ENCODE data around the gene ZNF414. TPM values are rescaled to one million over a fixed set of nuclear protein-coding genes. Genes with fewer than 3 reads are reported as not detected.

Gene ZNF414
- total and polyA plus RNA-seq, 2 donors from 2014 or later: 20.4 to 29.6 TPM

- H3K27ac ChIP-seq (ENCODE audit: low read depth in 2 of 2, low read length in 2 of 2): no peak overlapping the region
- H3K4me1 ChIP-seq (ENCODE audit: control insufficient read depth in 2 of 3, insufficient read depth in 2 of 3, low read depth in 1 of 3, low read length in 3 of 3): peaks cover 0 to under 1% (median 0%) of the 10 kb centered on the region in 3 donors
- no peaks in the 10 kb centered on the region for H3K27me3 ChIP-seq (ENCODE audit: control insufficient read depth, insufficient read depth, low read length)
- no peak for FAIRE-seq
- H3K9ac ChIP-seq (ENCODE audit: low read length in 3 of 3): no peak overlapping the region
- H3K36me3 ChIP-seq (ENCODE audit: control insufficient read depth in 2 of 3, insufficient read depth in 3 of 3, low read length in 3 of 3): peaks cover 11 to 61% (median 42%) of the 10 kb centered on the region in 3 donors
- no peak for DNase-seq
- H3K9me3 ChIP-seq (ENCODE audit: control insufficient read depth in 2 of 3, insufficient read depth in 1 of 3, low read length in 3 of 3): no peaks in the 10 kb centered on the region
- intact Hi-C loops (cut with DNase I): no loop called here
- H3K4me3 ChIP-seq (ENCODE audit: low read length in 3 of 3): no peak overlapping the region
- TF ChIP-seq CTCF (IDR thresholded peaks at IDR 0.05; ENCODE audit: borderline replicate concordance, extremely low read depth, insufficient read depth): no peak
These were observed 27.3 kb downstream of the ZNF414 start for GRCh38 chr19:8486661-8487136.

DNA sequence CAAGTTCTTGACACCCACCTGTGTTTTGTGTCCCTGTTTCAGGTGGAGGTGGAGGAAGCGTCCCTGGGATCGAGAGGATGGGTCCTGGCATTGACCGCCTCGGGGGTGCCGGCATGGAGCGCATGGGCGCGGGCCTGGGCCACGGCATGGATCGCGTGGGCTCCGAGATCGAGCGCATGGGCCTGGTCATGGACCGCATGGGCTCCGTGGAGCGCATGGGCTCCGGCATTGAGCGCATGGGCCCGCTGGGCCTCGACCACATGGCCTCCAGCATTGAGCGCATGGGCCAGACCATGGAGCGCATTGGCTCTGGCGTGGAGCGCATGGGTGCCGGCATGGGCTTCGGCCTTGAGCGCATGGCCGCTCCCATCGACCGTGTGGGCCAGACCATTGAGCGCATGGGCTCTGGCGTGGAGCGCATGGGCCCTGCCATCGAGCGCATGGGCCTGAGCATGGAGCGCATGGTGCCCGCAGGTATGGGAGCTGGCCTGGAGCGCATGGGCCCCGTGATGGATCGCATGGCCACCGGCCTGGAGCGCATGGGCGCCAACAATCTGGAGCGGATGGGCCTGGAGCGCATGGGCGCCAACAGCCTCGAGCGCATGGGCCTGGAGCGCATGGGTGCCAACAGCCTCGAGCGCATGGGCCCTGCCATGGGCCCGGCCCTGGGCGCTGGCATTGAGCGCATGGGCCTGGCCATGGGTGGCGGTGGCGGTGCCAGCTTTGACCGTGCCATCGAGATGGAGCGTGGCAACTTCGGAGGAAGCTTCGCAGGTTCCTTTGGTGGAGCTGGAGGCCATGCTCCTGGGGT is 28.2 kb downstream of the ZNF414 start:
- Histone ChIP-seq H3K9ac (ENCODE audit: low read length in 3 of 3) (no peak overlapping the region), H3K36me3 (ENCODE audit: control insufficient read depth in 2 of 3, insufficient read depth in 3 of 3, low read length in 3 of 3) (peaks cover 11 to 65% (median 45%) of the 10 kb centered on the region in 3 donors), H3K9me3 (ENCODE audit: control insufficient read depth in 2 of 3, insufficient read depth in 1 of 3, low read length in 3 of 3) (no peaks in the 10 kb centered on the region), H3K4me1 (ENCODE audit: control insufficient read depth in 2 of 3, insufficient read depth in 2 of 3, low read depth in 1 of 3, low read length in 3 of 3) (peaks cover 0 to 9% (median 0%) of the 10 kb centered on the region in 3 donors), H3K27ac (ENCODE audit: low read depth in 2 of 2, low read length in 2 of 2) (no peak overlapping the region), H3K4me3 (ENCODE audit: low read length in 3 of 3) (no peak overlapping the region), H3K27me3 (ENCODE audit: control insufficient read depth, insufficient read depth, low read length) (no peaks in the 10 kb centered on the region)
- FAIRE-seq (no peak), DNase-seq (no peak)
- no peak for TF ChIP-seq CTCF (IDR thresholded peaks at IDR 0.05; ENCODE audit: borderline replicate concordance, extremely low read depth, insufficient read depth)
- intact Hi-C loops (cut with DNase I): no loop called here

DNA sequence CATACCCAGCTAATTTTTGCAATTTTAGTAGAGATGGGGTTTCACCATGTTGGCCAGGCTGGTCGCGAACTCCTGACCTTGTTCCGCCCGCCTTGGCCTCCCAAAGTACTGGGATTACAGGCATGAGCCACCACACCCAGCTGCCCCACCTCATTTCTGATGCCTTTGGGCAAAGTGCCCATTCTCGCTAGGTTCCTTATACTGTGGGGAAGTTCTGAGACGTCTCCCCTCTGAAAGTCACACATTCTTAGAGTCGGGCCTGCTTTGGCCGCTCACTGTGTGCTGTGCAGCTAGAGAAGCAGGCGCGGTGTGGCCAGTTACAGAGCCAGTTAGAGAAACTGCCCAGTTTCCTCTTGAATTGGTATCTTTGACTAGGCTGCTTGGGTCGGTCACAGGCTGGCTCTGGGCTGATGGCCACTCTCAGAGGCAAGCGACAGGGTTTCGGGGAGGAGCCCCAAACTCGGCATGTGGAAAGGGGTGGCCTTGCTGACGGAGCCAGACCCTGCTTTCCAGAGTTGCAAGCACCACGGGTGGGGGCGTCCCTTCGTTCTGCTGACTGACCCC is 29.6 kb downstream of the ZNF414 start:
- no peak for TF ChIP-seq CTCF (IDR thresholded peaks at IDR 0.05; ENCODE audit: borderline replicate concordance, extremely low read depth, insufficient read depth)
- peaks cover 11 to 68% (median 47%) of the 10 kb centered on the region in 3 donors for H3K36me3 ChIP-seq (ENCODE audit: control insufficient read depth in 2 of 3, insufficient read depth in 3 of 3, low read length in 3 of 3)
- H3K4me3 ChIP-seq (ENCODE audit: low read length in 3 of 3): no peak overlapping the region
- no peak overlapping the region for H3K9ac ChIP-seq (ENCODE audit: low read length in 3 of 3)
- FAIRE-seq (no peak), DNase-seq (no peak)
- peaks cover 0 to 11% (median 0%) of the 10 kb centered on the region in 3 donors for H3K4me1 ChIP-seq (ENCODE audit: control insufficient read depth in 2 of 3, insufficient read depth in 2 of 3, low read depth in 1 of 3, low read length in 3 of 3)
- intact Hi-C loops (cut with DNase I): no loop called here
- H3K9me3 ChIP-seq (ENCODE audit: control insufficient read depth in 2 of 3, insufficient read depth in 1 of 3, low read length in 3 of 3): no peaks in the 10 kb centered on the region
- H3K27ac ChIP-seq (ENCODE audit: low read depth in 2 of 2, low read length in 2 of 2): no peak overlapping the region
- no peaks in the 10 kb centered on the region for H3K27me3 ChIP-seq (ENCODE audit: control insufficient read depth, insufficient read depth, low read length)
